AG09309 (cell line): ENCODE measurements around the gene GCA.

Experiments used
- DNase-seq: peaks from one replicate; pipeline ENCODE4 v3.0.0-alpha.2; 2010; ENCODE audit warnings: low read depth
- H3K4me3 ChIP-seq: 2 replicates; pipeline ENCODE4 v1.5.1; 2011; ENCODE audit warnings: mild to moderate bottlenecking, low read depth, low read length, moderate library complexity; ENCODE audit not compliant: control insufficient read depth
- CTCF ChIP-seq: IDR thresholded peaks from 2 replicates; pipeline ENCODE4 v1.5.1; 2011; ENCODE audit warnings: mild to moderate bottlenecking, low read depth, low read length, inconsistent platforms; ENCODE audit not compliant: insufficient read depth, control insufficient read depth; ENCODE audit errors: missing control alignments

The GCA gene

GRCh38 chr2:162317058-162317742, 26.7 kb upstream of the GCA start:
- DNase-seq, result no peak
- H3K4me3 ChIP-seq, result no peak overlapping the region
- TF ChIP-seq CTCF, result no peak

GRCh38 chr2:162317861-162318327, 26.0 kb upstream of the GCA start:
- H3K4me3 ChIP-seq, result peak overlapping the region; percentile 59
- TF ChIP-seq CTCF, result no peak
- DNase-seq, result no peak

GRCh38 chr2:162318328-162319180, 25.4 kb upstream of the GCA start, which contains the start of gene IFIH1:
Gene IFIH1 (minus strand): TSS chr2:162318684. CDS start chr2:162318307, 377 bp downstream.
- peak; percentile 55 for DNase-seq
- peak within 1 kb of the TSS; percentile 59 for H3K4me3 ChIP-seq
- peak; percentile 49 for TF ChIP-seq CTCF

GRCh38 chr2:162320864-162321517, 22.9 kb upstream of the GCA start:
- no peak for TF ChIP-seq CTCF
- no peak for DNase-seq
- no peak overlapping the region for H3K4me3 ChIP-seq

- no peak for DNase-seq
- no peak overlapping the region for H3K4me3 ChIP-seq
- no peak for TF ChIP-seq CTCF
These were observed 19.0 kb upstream of the GCA start for GRCh38 chr2:162324953-162325352.

GRCh38 chr2:162327134-162327769, 16.7 kb upstream of the GCA start:
- no peak overlapping the region for H3K4me3 ChIP-seq
- DNase-seq, result no peak
- TF ChIP-seq CTCF, result peak; percentile 69
